A549 (cell line): ENCODE data around the gene SLC35F3. TPM values are rescaled to one million over a fixed set of nuclear protein-coding genes. Genes with fewer than 3 reads are reported as not detected.

Source experiments
- ATAC-seq, 2 experiments: fragments of 200-7000 bp in 1 of 2; fragments of >200 bp in 1 of 2; cut with Nextera tagmentation in 1 of 2; cut with Tn5 transposase in 1 of 2; 3 replicates each; pipeline versions ENCODE4 v1.8.0 to v1.9.1; 2018 to 2020; ENCODE audit warnings: mild to moderate bottlenecking in 1 of 2, moderate library complexity in 1 of 2
- CTCF ChIA-PET: fragments of 300-600 bp; sonication (Branson Sonifier 250); formaldehyde crosslinking; extraction: SDS; loops from one replicate; lab custom pipeline; 2021; ENCODE audit warnings: antibody characterized with exemption, inconsistent platforms; lab: Yijun Ruan, JAX
- POLR2A ChIA-PET: fragments of 350-600 bp; formaldehyde crosslinking; extraction: SDS; loops from one replicate; lab custom pipeline; 2021; ENCODE audit warnings: antibody characterized with exemption, inconsistent platforms; lab: Yijun Ruan, JAX
- DNase-seq, 2 experiments: peaks; one replicate each; pipeline versions ENCODE4 v3.0.0 to v3.0.0-alpha.2; 2011 to 2016; ENCODE audit warnings: low read depth in 1 of 2, low spot score in 1 of 2
- FAIRE-seq: peaks from 2 replicates; lab custom pipeline; 2011; peaks lifted over from hg19 to GRCh38; lab: Jason Lieb, UNC
- H3K27ac ChIP-seq, 2 experiments: fragments of >200 bp; sonication (Bioruptor Twin); formaldehyde crosslinking; 3 replicates each; pipeline ENCODE4 v1.5.1; 2016 to 2017
- H3K4me1 ChIP-seq: fragments of >200 bp; sonication (Bioruptor Twin); formaldehyde crosslinking; 3 replicates; pipeline ENCODE4 v1.6.1; 2016
- H3K4me2 ChIP-seq: fragments of >200 bp; sonication (Bioruptor Twin); formaldehyde crosslinking; 3 replicates; pipeline ENCODE4 v1.6.1; 2016
- H3K4me3 ChIP-seq: fragments of >200 bp; sonication (Bioruptor Twin); formaldehyde crosslinking; 3 replicates; pipeline ENCODE4 v1.5.1; 2016
- H3K9me3 ChIP-seq: fragments of >200 bp; sonication (Bioruptor Twin); formaldehyde crosslinking; 3 replicates; pipeline ENCODE4 v1.6.1; 2016
- BHLHE40 ChIP-seq: IDR thresholded peaks from 2 replicates; pipeline ENCODE4 v1.6.1; 2012; ENCODE audit warnings: low read depth, low read length, inconsistent platforms
- CBX2 ChIP-seq: fragments of 200-600 bp; sonication (generic); IDR thresholded peaks from 2 replicates; pipeline ENCODE4 v1.6.1; 2016; ENCODE audit warnings: low read depth, mild to moderate bottlenecking, borderline replicate concordance
- CEBPB ChIP-seq, 2 experiments: fragments of >200 bp in 1 of 2; sonication (Bioruptor Twin) in 1 of 2; formaldehyde crosslinking in 1 of 2; IDR thresholded peaks; 2 replicates each; pipeline ENCODE4 v1.6.1; 2012 to 2016
- EHF ChIP-seq: fragments of 250-450 bp; sonication (Bioruptor Pico); IDR thresholded peaks from 2 replicates; pipeline ENCODE4 v1.5.0; 2020; ENCODE audit warnings: mild to moderate bottlenecking
- EHMT2 ChIP-seq: fragments of 200-600 bp; sonication (generic); IDR thresholded peaks from 2 replicates; pipeline ENCODE4 v1.6.1; 2016; ENCODE audit warnings: antibody characterized with exemption, low read depth, mild to moderate bottlenecking, moderate library complexity
- ELK1 ChIP-seq: fragments of 150-350 bp; IDR thresholded peaks from 2 replicates; pipeline ENCODE4 v1.6.1; 2014; ENCODE audit warnings: low read depth, mild to moderate bottlenecking, low read length
- ESRRA ChIP-seq: fragments of 150-350 bp; IDR thresholded peaks from 2 replicates; pipeline ENCODE4 v1.6.1; 2014; ENCODE audit warnings: mild to moderate bottlenecking, low read length, borderline replicate concordance
- FOSB ChIP-seq: fragments of 250-450 bp; sonication (Bioruptor Pico); IDR thresholded peaks from 2 replicates; pipeline ENCODE4 v1.5.0; 2020; ENCODE audit warnings: mild to moderate bottlenecking, moderate library complexity
- FOSL2 ChIP-seq, 2 experiments: fragments of 450-650 bp in 1 of 2; fragments of >200 bp in 1 of 2; sonication (Bioruptor Twin) in 1 of 2; formaldehyde crosslinking; IDR thresholded peaks; 2 replicates each; pipeline versions ENCODE4 v1.5.0 to v1.6.1; 2016 to 2020; ENCODE audit warnings: mild to moderate bottlenecking in 1 of 2, moderate library complexity in 1 of 2
- HEYL ChIP-seq: fragments of 250-450 bp; sonication (Bioruptor Pico); IDR thresholded peaks from 2 replicates; pipeline ENCODE4 v1.8.0; 2021; ENCODE audit warnings: mild to moderate bottlenecking, moderate library complexity
- HOXB13 ChIP-seq: fragments of 250-450 bp; sonication (Bioruptor Pico); IDR thresholded peaks from 2 replicates; pipeline ENCODE4 v1.5.0; 2020; ENCODE audit warnings: low read depth, mild to moderate bottlenecking, moderate library complexity
- HOXB5 ChIP-seq: fragments of 250-450 bp; sonication (Bioruptor Pico); IDR thresholded peaks from 2 replicates; pipeline ENCODE4 v1.5.0; 2020; ENCODE audit warnings: mild to moderate bottlenecking, moderate library complexity
- JUN ChIP-seq, 2 experiments: fragments of >200 bp; sonication (Bioruptor Twin); formaldehyde crosslinking; IDR thresholded peaks; 2 replicates in 1 of 2; 3 replicates in 1 of 2; pipeline ENCODE4 v1.6.1; 2016 to 2017
- JUNB ChIP-seq: fragments of >200 bp; sonication (Bioruptor Twin); formaldehyde crosslinking; IDR thresholded peaks from 2 replicates; pipeline ENCODE4 v1.6.1; 2016
- KDM1A ChIP-seq: fragments of 200-600 bp; sonication (generic); IDR thresholded peaks from 2 replicates; pipeline ENCODE4 v1.6.1; 2016; ENCODE audit warnings: low read depth, mild to moderate bottlenecking
- KDM5A ChIP-seq: fragments of 200-600 bp; sonication (generic); IDR thresholded peaks from 2 replicates; pipeline ENCODE4 v1.6.1; 2016; ENCODE audit warnings: antibody characterized with exemption, mild to moderate bottlenecking
- MAFK ChIP-seq: fragments of 450-650 bp; IDR thresholded peaks from 2 replicates; pipeline ENCODE4 v1.6.1; 2014; ENCODE audit not compliant: partially characterized antibody
- NR3C1 ChIP-seq: fragments of >200 bp; sonication (Bioruptor Twin); formaldehyde crosslinking; IDR thresholded peaks from 3 replicates; pipeline ENCODE4 v1.6.1; 2017
- PHF8 ChIP-seq: fragments of 200-600 bp; sonication (generic); IDR thresholded peaks from 2 replicates; pipeline ENCODE4 v1.6.1; 2016; ENCODE audit warnings: low read depth, mild to moderate bottlenecking, antibody characterized with exemption, moderate library complexity, borderline replicate concordance
- POLR2A ChIP-seq: IDR thresholded peaks from 2 replicates; pipeline ENCODE4 v1.6.1; 2012; ENCODE audit warnings: mild to moderate bottlenecking, low read length
- RCOR1 ChIP-seq: fragments of 150-350 bp; IDR thresholded peaks from 2 replicates; pipeline ENCODE4 v1.6.1; 2014; ENCODE audit warnings: antibody characterized with exemption, low read length, low read depth
- RFX5 ChIP-seq: fragments of 450-650 bp; IDR thresholded peaks from 2 replicates; pipeline ENCODE4 v1.7.1; 2014; ENCODE audit warnings: antibody characterized with exemption, mild to moderate bottlenecking, moderate library complexity
- SMC3 ChIP-seq: fragments of >200 bp; sonication (Bioruptor Twin); formaldehyde crosslinking; IDR thresholded peaks from 3 replicates; pipeline ENCODE4 v1.6.1; 2018; ENCODE audit warnings: inconsistent platforms
- SREBF2 ChIP-seq: fragments of 450-650 bp; IDR thresholded peaks from 2 replicates; pipeline ENCODE4 v1.6.1; 2014; ENCODE audit warnings: mild to moderate bottlenecking, moderate library complexity
- TFCP2L1 ChIP-seq: fragments of 250-450 bp; sonication (Bioruptor Pico); IDR thresholded peaks from 2 replicates; pipeline ENCODE4 v1.5.0; 2021; ENCODE audit warnings: mild to moderate bottlenecking
- TP53 ChIP-seq: fragments of 250-450 bp; sonication (Bioruptor Pico); IDR thresholded peaks from 2 replicates; pipeline ENCODE4 v1.5.0; 2021; ENCODE audit warnings: mild to moderate bottlenecking, moderate library complexity
- ZC3H11A ChIP-seq: fragments of 450-650 bp; IDR thresholded peaks from 2 replicates; pipeline ENCODE4 v1.6.1; 2014; ENCODE audit warnings: antibody characterized with exemption, mild to moderate bottlenecking
- ZNF302 ChIP-seq: fragments of 250-450 bp; sonication (Bioruptor Pico); IDR thresholded peaks from 2 replicates; pipeline ENCODE4 v1.9.0; 2021; ENCODE audit warnings: inconsistent platforms, mild to moderate bottlenecking, moderate library complexity
- ZSCAN20 ChIP-seq: fragments of 250-450 bp; sonication (Bioruptor Pico); IDR thresholded peaks from 2 replicates; pipeline ENCODE4 v1.8.0; 2022; ENCODE audit warnings: mild to moderate bottlenecking, moderate library complexity
- WGBS: methylation state at CpG from one replicate; pipeline ENCODE4 v1.1.6; 2017; ENCODE audit errors: missing lambda C conversion rate; 5-methylcytosine and 5-hydroxymethylcytosine counted together
- polyA plus RNA-seq, 4 experiments: library from polyadenylated mRNA; depleted of rRNA in 3 of 4; stranded (reverse); fragments of >200 nt; fragmentation: RNase III in 1 of 4; extraction: RNeasy Plus Mini Kit Qiagen cat#74134 plus additional on column Dnase treatment in 1 of 4; gene quantifications; 2 replicates in 3 of 4; 3 replicates in 1 of 4; pipeline ENCODE4 v1.2.3, GENCODE V29; 2011 to 2017
- TF ChIP-seq, protein P1 (sequence below): fragments of >200 bp; sonication (Bioruptor Twin); formaldehyde crosslinking; IDR thresholded peaks from 3 replicates; pipeline ENCODE4 v1.5.1; 2016
- TF ChIP-seq, protein P2 (sequence below): fragments of >200 bp; sonication (Bioruptor Twin); formaldehyde crosslinking; IDR thresholded peaks from 2 replicates; pipeline ENCODE4 v1.6.1; 2016
- TF ChIP-seq, protein P3 (sequence below): fragments of >200 bp; sonication (Bioruptor Twin); formaldehyde crosslinking; IDR thresholded peaks from 3 replicates; pipeline ENCODE4 v1.6.1; 2016

Gene SLC35F3
- polyA plus RNA-seq, 2 of the 4 experiments (the other 2 are of a cell fraction) = 5.5 to 7.8 TPM

DNA sequence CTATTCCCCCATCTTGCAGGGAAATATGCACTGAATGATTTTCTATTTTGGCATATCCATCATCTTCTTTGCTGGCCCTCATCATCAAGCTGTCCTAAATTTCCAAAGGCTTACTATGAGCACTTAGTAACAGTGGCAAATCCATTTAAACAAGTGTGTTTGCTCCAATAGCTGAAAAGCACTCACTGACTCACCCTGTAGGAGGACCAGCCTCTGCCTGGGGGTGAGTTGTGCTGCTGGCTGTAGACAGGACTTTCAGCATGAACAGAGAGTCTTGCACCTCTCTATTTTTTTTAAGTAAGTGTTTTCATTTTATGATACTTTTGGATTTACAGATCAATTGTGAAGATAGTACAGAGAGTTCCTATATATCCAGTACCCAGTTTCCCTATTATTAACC is 97.3 kb downstream of the SLC35F3 start (continued):
- TF ChIP-seq CBX2 = no peak

GRCh38 chr1:234004591-234004990 is 100.1 kb downstream of the SLC35F3 start:
- TF ChIP-seq HOXB13 (CRISPR knock-in tag) (no peak), RCOR1 (no peak), ZNF302 (CRISPR knock-in tag) (no peak), JUN (IDR thresholded peaks at IDR 0.05) (no peak), NR3C1 (no peak), TFCP2L1 (CRISPR knock-in tag) (no peak), KDM1A (no peak), ESRRA (no peak), POLR2A (no peak), SMC3 (no peak), HOXB5 (no peak), MAFK (no peak), FOSB (CRISPR knock-in tag) (no peak), SREBF2 (no peak), JUNB (no peak), PHF8 (no peak), BHLHE40 (no peak)
- TF ChIP-seq, protein P1, sequence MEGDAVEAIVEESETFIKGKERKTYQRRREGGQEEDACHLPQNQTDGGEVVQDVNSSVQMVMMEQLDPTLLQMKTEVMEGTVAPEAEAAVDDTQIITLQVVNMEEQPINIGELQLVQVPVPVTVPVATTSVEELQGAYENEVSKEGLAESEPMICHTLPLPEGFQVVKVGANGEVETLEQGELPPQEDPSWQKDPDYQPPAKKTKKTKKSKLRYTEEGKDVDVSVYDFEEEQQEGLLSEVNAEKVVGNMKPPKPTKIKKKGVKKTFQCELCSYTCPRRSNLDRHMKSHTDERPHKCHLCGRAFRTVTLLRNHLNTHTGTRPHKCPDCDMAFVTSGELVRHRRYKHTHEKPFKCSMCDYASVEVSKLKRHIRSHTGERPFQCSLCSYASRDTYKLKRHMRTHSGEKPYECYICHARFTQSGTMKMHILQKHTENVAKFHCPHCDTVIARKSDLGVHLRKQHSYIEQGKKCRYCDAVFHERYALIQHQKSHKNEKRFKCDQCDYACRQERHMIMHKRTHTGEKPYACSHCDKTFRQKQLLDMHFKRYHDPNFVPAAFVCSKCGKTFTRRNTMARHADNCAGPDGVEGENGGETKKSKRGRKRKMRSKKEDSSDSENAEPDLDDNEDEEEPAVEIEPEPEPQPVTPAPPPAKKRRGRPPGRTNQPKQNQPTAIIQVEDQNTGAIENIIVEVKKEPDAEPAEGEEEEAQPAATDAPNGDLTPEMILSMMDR = no peak
- Histone ChIP-seq H3K9me3 (peaks cover 3% of the 10 kb centered on the region; the same call in 2 of the 3 replicates), H3K4me1 (0 out of 3 replicates have a peak, but pooled peaks cover 5% of the 10 kb centered on the region), H3K4me2 (no peak overlapping the region), H3K4me3 (no peak overlapping the region), H3K27ac (no peak overlapping the region)
- DNase-seq (no peak), FAIRE-seq (no peak), ATAC-seq (no peak)
- CTCF ChIA-PET = no interaction called here
- POLR2A ChIA-PET = no interaction called here

GRCh38 chr1:234007684-234008083 is 103.2 kb downstream of the SLC35F3 start:
- FAIRE-seq (no peak), DNase-seq (no peak), ATAC-seq (no peak)
- TF ChIP-seq, protein P2, sequence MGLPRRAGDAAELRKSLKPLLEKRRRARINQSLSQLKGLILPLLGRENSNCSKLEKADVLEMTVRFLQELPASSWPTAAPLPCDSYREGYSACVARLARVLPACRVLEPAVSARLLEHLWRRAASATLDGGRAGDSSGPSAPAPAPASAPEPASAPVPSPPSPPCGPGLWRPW = no peak
- TF ChIP-seq MAFK = peak; percentile 68
- ChIA-PET POLR2A (no interaction called here), CTCF (interaction anchor here (1.3 kb wide), 1 partner anchor 217 kb away, joined by 3 read pairs; no protein-coding TSS in a partner anchor)
- 85% methylated on average over 1 of the region's 1 CpG for WGBS
- H3K27ac ChIP-seq = no peak overlapping the region
- no peaks in the 10 kb centered on the region for H3K4me1 ChIP-seq
- no peak overlapping the region for H3K4me2 ChIP-seq
- peaks cover 7% of the 10 kb centered on the region; the same call in 2 of the 3 replicates for H3K9me3 ChIP-seq
- H3K4me3 ChIP-seq = no peak overlapping the region

- CTCF ChIA-PET = no interaction called here
- H3K4me2 ChIP-seq = no peak overlapping the region
- TF ChIP-seq KDM5A (no peak), EHF (CRISPR knock-in tag) (no peak), RFX5 (no peak), ZSCAN20 (no peak), CBX2 (no peak), FOSL2 (IDR thresholded peaks at IDR 0.05) (no peak), FOSL2 (CRISPR knock-in tag; IDR thresholded peaks at IDR 0.05) (no peak), EHMT2 (no peak), SMC3 (no peak), HEYL (no peak), CEBPB (IDR thresholded peaks at IDR 0.05) (no peak), ZC3H11A (no peak), NR3C1 (no peak), ELK1 (no peak), JUN (IDR thresholded peaks at IDR 0.05) (no peak), TP53 (CRISPR knock-in tag) (no peak)
- TF ChIP-seq, protein P3, sequence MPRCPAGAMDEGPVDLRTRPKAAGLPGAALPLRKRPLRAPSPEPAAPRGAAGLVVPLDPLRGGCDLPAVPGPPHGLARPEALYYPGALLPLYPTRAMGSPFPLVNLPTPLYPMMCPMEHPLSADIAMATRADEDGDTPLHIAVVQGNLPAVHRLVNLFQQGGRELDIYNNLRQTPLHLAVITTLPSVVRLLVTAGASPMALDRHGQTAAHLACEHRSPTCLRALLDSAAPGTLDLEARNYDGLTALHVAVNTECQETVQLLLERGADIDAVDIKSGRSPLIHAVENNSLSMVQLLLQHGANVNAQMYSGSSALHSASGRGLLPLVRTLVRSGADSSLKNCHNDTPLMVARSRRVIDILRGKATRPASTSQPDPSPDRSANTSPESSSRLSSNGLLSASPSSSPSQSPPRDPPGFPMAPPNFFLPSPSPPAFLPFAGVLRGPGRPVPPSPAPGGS = no peak
- TF ChIP-seq, all 56 proteins: peak for 0
- H3K27ac ChIP-seq = no peak overlapping the region
- H3K9me3 ChIP-seq = peaks cover 7% of the 10 kb centered on the region; the same call in 2 of the 3 replicates
- POLR2A ChIA-PET = no interaction called here
- H3K4me1 ChIP-seq = no peaks in the 10 kb centered on the region
- no peak for DNase-seq
- no peak for ATAC-seq
- no peak overlapping the region for H3K4me3 ChIP-seq
- no peak for FAIRE-seq
Measured at GRCh38 chr1:234008591-234008990, 104.1 kb downstream of the SLC35F3 start.
